Measurements from ENCODE around the gene TBL1Y. TPM values are rescaled to one million over a fixed set of nuclear protein-coding genes. Genes with fewer than 3 reads are reported as not detected.

The TBL1Y gene
- total RNA-seq, 1 experiment from 2014 or later, result not detected

GRCh38 chrY:6921061-6921460, 10.6 kb downstream of the TBL1Y start:
- POLR2A ChIA-PET (ENCODE audit: low non-redundant PET), result no interaction called here
- TF ChIP-seq CTCF (conservative IDR thresholded peaks at IDR 0.05; ENCODE audit: low read depth, low read length), result no peak
- TF ChIP-seq EZH2 (IDR thresholded peaks at IDR 0.05; ENCODE audit: borderline replicate concordance, low read depth, low read length, poor library complexity, severe bottlenecking), result no peak
- no TSS peak for BruUV-seq (replicated peaks)
- Histone ChIP-seq H3K27ac (ENCODE audit: low read depth, low read length, poor library complexity, severe bottlenecking) (no peak overlapping the region), H3K36me3 (ENCODE audit: insufficient read depth, low read length, poor library complexity, severe bottlenecking) (no peaks in the 10 kb centered on the region), H3K27me3 (replicated peaks; ENCODE audit: insufficient read depth, low read depth, low read length, poor library complexity) (no peaks in the 10 kb centered on the region), H3K4me3 (ENCODE audit: low read depth, low read length, poor library complexity, severe bottlenecking) (no peak overlapping the region), H3K4me1 (ENCODE audit: insufficient read depth, low read length, poor library complexity, severe bottlenecking) (no peaks in the 10 kb centered on the region), H3K9me3 (ENCODE audit: low read depth, low read length, poor library complexity, severe bottlenecking) (no peaks in the 10 kb centered on the region)
- intact Hi-C loops (cut with micrococcal nuclease; ENCODE audit: unreplicated experiment), result no loop called here
- CTCF ChIA-PET, result no interaction called here
- DNase-seq (ENCODE audit: low spot score), result no peak

GRCh38 chrY:6928265-6928664, 17.8 kb downstream of the TBL1Y start:
- Histone ChIP-seq H3K27ac (ENCODE audit: low read depth, low read length, poor library complexity, severe bottlenecking) (no peak overlapping the region), H3K36me3 (ENCODE audit: insufficient read depth, low read length, poor library complexity, severe bottlenecking) (no peaks in the 10 kb centered on the region), H3K4me1 (ENCODE audit: insufficient read depth, low read length, poor library complexity, severe bottlenecking) (no peaks in the 10 kb centered on the region), H3K27me3 (replicated peaks; ENCODE audit: insufficient read depth, low read depth, low read length, poor library complexity) (no peaks in the 10 kb centered on the region), H3K4me3 (ENCODE audit: low read depth, low read length, poor library complexity, severe bottlenecking) (no peak overlapping the region), H3K9me3 (ENCODE audit: low read depth, low read length, poor library complexity, severe bottlenecking) (no peaks in the 10 kb centered on the region)
- no TSS peak for BruUV-seq (replicated peaks)
- no peak for DNase-seq (ENCODE audit: low spot score)
- intact Hi-C loops (cut with micrococcal nuclease; ENCODE audit: unreplicated experiment), result no loop called here
- CTCF ChIA-PET, result no interaction called here
- TF ChIP-seq CTCF (conservative IDR thresholded peaks at IDR 0.05; ENCODE audit: low read depth, low read length) (no peak), EZH2 (IDR thresholded peaks at IDR 0.05; ENCODE audit: borderline replicate concordance, low read depth, low read length, poor library complexity, severe bottlenecking) (no peak)
- POLR2A ChIA-PET (ENCODE audit: low non-redundant PET), result no interaction called here

- H3K4me3 ChIP-seq (ENCODE audit: low read depth, low read length, poor library complexity, severe bottlenecking), result no peak overlapping the region
- H3K27ac ChIP-seq (ENCODE audit: low read depth, low read length, poor library complexity, severe bottlenecking), result no peak overlapping the region
- ChIA-PET POLR2A (ENCODE audit: low non-redundant PET) (no interaction called here), CTCF (no interaction called here)
- intact Hi-C loops (cut with micrococcal nuclease; ENCODE audit: unreplicated experiment), result no loop called here
- no peak for TF ChIP-seq CTCF (conservative IDR thresholded peaks at IDR 0.05; ENCODE audit: low read depth, low read length)
- no peak for TF ChIP-seq EZH2 (IDR thresholded peaks at IDR 0.05; ENCODE audit: borderline replicate concordance, low read depth, low read length, poor library complexity, severe bottlenecking)
- DNase-seq (ENCODE audit: low spot score), result no peak
- H3K9me3 ChIP-seq (ENCODE audit: low read depth, low read length, poor library complexity, severe bottlenecking), result no peaks in the 10 kb centered on the region
- BruUV-seq (replicated peaks), result no TSS peak
- H3K4me1 ChIP-seq (ENCODE audit: insufficient read depth, low read length, poor library complexity, severe bottlenecking), result no peaks in the 10 kb centered on the region
- no peaks in the 10 kb centered on the region for H3K27me3 ChIP-seq (replicated peaks; ENCODE audit: insufficient read depth, low read depth, low read length, poor library complexity)
- no peaks in the 10 kb centered on the region for H3K36me3 ChIP-seq (ENCODE audit: insufficient read depth, low read length, poor library complexity, severe bottlenecking)
Measured at GRCh38 chrY:6929237-6929636, 18.7 kb downstream of the TBL1Y start.

Measured in A673 (cell line).